H9 (cell line): ENCODE measurements around the gene KDF1. TPM values are rescaled to one million over a fixed set of nuclear protein-coding genes. Genes with fewer than 3 reads are reported as not detected.

ENCODE experiments used
- DNase-seq: peaks from one replicate; pipeline ENCODE4 v3.0.0-alpha.2; 2017
- H2AFZ ChIP-seq: one replicate; pipeline ENCODE4 v1.6.1; 2013; ENCODE audit warnings: mild to moderate bottlenecking, low read length, control low read depth, moderate library complexity
- H2AK5ac ChIP-seq: 2 replicates; pipeline ENCODE4 v1.6.1; 2013; ENCODE audit warnings: low read length, control low read depth, mixed read lengths; ENCODE audit not compliant: insufficient read length
- H2BK120ac ChIP-seq: one replicate; pipeline ENCODE4 v1.6.1; 2013; ENCODE audit warnings: low read depth, mild to moderate bottlenecking, low read length, control low read depth, inconsistent platforms; ENCODE audit not compliant: poor library complexity, severe bottlenecking
- H2BK12ac ChIP-seq: 2 replicates; pipeline ENCODE4 v1.6.1; 2013; ENCODE audit warnings: low read length, control low read depth, mixed read lengths, low read depth; ENCODE audit not compliant: insufficient read length
- H2BK15ac ChIP-seq: 2 replicates; pipeline ENCODE4 v1.6.1; 2013; ENCODE audit warnings: low read depth, low read length, control low read depth
- H2BK20ac ChIP-seq: one replicate; pipeline ENCODE4 v1.6.1; 2013; ENCODE audit warnings: low read depth, mild to moderate bottlenecking, low read length, control low read depth, inconsistent platforms; ENCODE audit not compliant: poor library complexity, severe bottlenecking
- H2BK5ac ChIP-seq: 2 replicates; pipeline ENCODE4 v1.6.1; 2013; ENCODE audit warnings: low read length, control low read depth, mixed read lengths; ENCODE audit not compliant: insufficient read length
- H3K14ac ChIP-seq: 2 replicates; pipeline ENCODE4 v1.6.1; 2013; ENCODE audit warnings: low read length, control low read depth; ENCODE audit not compliant: insufficient read depth
- H3K18ac ChIP-seq: 2 replicates; pipeline ENCODE4 v1.6.1; 2013; ENCODE audit warnings: low read depth, mild to moderate bottlenecking, mixed read lengths, low read length, control low read depth; ENCODE audit not compliant: insufficient read length
- H3K23ac ChIP-seq: 2 replicates; pipeline ENCODE4 v1.6.1; 2013; ENCODE audit warnings: low read length, control low read depth, mixed read lengths, low read depth; ENCODE audit not compliant: insufficient read length
- H3K23me2 ChIP-seq: 2 replicates; pipeline ENCODE4 v1.6.1; 2013; ENCODE audit warnings: low read depth, mild to moderate bottlenecking, mixed read lengths, low read length, control low read depth; ENCODE audit not compliant: insufficient read length, poor library complexity, severe bottlenecking
- H3K27ac ChIP-seq: 2 replicates; pipeline ENCODE4 v1.5.1; 2013; ENCODE audit warnings: low read length, control low read depth, mixed read lengths, low read depth; ENCODE audit not compliant: insufficient read length
- H3K27me3 ChIP-seq: 2 replicates; pipeline ENCODE4 v1.6.1; 2013; ENCODE audit warnings: low read length, control low read depth, inconsistent platforms; ENCODE audit not compliant: insufficient read depth
- H3K4ac ChIP-seq: 2 replicates; pipeline ENCODE4 v1.6.1; 2013; ENCODE audit warnings: low read depth, mild to moderate bottlenecking, control low read depth, inconsistent platforms, low read length, moderate library complexity
- H3K4me1 ChIP-seq: 2 replicates; pipeline ENCODE4 v1.6.1; 2013; ENCODE audit warnings: low read length, control low read depth, inconsistent platforms; ENCODE audit not compliant: insufficient read depth
- H3K4me2 ChIP-seq: 2 replicates; pipeline ENCODE4 v1.6.1; 2013; ENCODE audit warnings: low read length, control low read depth, mixed read lengths; ENCODE audit not compliant: insufficient read length, insufficient read depth
- H3K56ac ChIP-seq: 2 replicates; pipeline ENCODE4 v1.6.1; 2013; ENCODE audit warnings: low read depth, mild to moderate bottlenecking, mixed read lengths, low read length, control low read depth; ENCODE audit not compliant: insufficient read length
- H3K79me1 ChIP-seq: 2 replicates; pipeline ENCODE4 v1.6.1; 2013; ENCODE audit warnings: low read depth, mild to moderate bottlenecking, moderate library complexity, low read length, control low read depth, inconsistent platforms; ENCODE audit not compliant: insufficient read depth, poor library complexity, severe bottlenecking
- H3K79me2 ChIP-seq: 2 replicates; pipeline ENCODE4 v1.6.1; 2013; ENCODE audit warnings: low read length, control low read depth, inconsistent platforms; ENCODE audit not compliant: insufficient read depth
- H3K9ac ChIP-seq: 2 replicates; pipeline ENCODE4 v1.6.1; 2013; ENCODE audit warnings: low read length, control low read depth, mixed read lengths; ENCODE audit not compliant: insufficient read length; ENCODE audit errors: extremely low read depth
- H3K9me3 ChIP-seq: one replicate; pipeline ENCODE4 v1.6.1; 2013; ENCODE audit warnings: low read depth, low read length, inconsistent platforms; ENCODE audit not compliant: control insufficient read depth
- H3T11ph ChIP-seq: one replicate; pipeline ENCODE4 v1.6.1; 2013; ENCODE audit warnings: mild to moderate bottlenecking, low read length, control low read depth, inconsistent platforms
- H4K20me1 ChIP-seq: one replicate; pipeline ENCODE4 v1.6.1; 2013; ENCODE audit not compliant: control insufficient read depth, insufficient read length, insufficient read depth
- H4K5ac ChIP-seq: 2 replicates; pipeline ENCODE4 v1.6.1; 2013; ENCODE audit warnings: low read depth, mild to moderate bottlenecking, mixed read lengths, low read length, control low read depth; ENCODE audit not compliant: insufficient read length
- H4K8ac ChIP-seq: replicated peaks from 2 replicates; pipeline ENCODE4 v1.6.1; 2013; ENCODE audit warnings: low read length, control low read depth, mixed read lengths, low read depth; ENCODE audit not compliant: insufficient read length
- H4K91ac ChIP-seq: 2 replicates; pipeline ENCODE4 v1.6.1; 2013; ENCODE audit warnings: low read depth, mild to moderate bottlenecking, moderate library complexity, mixed read lengths, low read length, control low read depth; ENCODE audit not compliant: insufficient read length
- H3K27ac Mint-ChIP-seq, 3 experiments: 2 replicates in 2 of 3; 3 replicates in 1 of 3; pipeline ENCODE4 v1.8.0; 2020 to 2021; ENCODE audit warnings: mixed read lengths in 3 of 3, mild to moderate bottlenecking in 1 of 3, moderate library complexity in 1 of 3
- H3K27me3 Mint-ChIP-seq: 2 replicates; pipeline ENCODE4 v1.8.0; 2021; ENCODE audit warnings: low read depth, mild to moderate bottlenecking, moderate library complexity, mixed read lengths
- H3K36me3 Mint-ChIP-seq, 3 experiments: 2 replicates in 2 of 3; 3 replicates in 1 of 3; pipeline ENCODE4 v1.8.0; 2020 to 2021; ENCODE audit warnings: low read depth in 3 of 3, mixed read lengths in 3 of 3; ENCODE audit not compliant: insufficient read depth in 1 of 3
- H3K4me1 Mint-ChIP-seq, 2 experiments: 2 replicates each; pipeline ENCODE4 v1.8.0; 2020; ENCODE audit warnings: mixed read lengths in 2 of 2
- H3K4me3 Mint-ChIP-seq, 2 experiments: 2 replicates in 1 of 2; 3 replicates in 1 of 2; pipeline ENCODE4 v1.8.0; 2020 to 2021; ENCODE audit warnings: mild to moderate bottlenecking in 2 of 2, mixed read lengths in 2 of 2, moderate library complexity in 1 of 2
- H3K9me3 Mint-ChIP-seq, 2 experiments: 2 replicates in 1 of 2; 3 replicates in 1 of 2; pipeline ENCODE4 v1.8.0; 2020; ENCODE audit warnings: mild to moderate bottlenecking in 2 of 2, mixed read lengths in 2 of 2, moderate library complexity in 1 of 2
- CTCF ChIP-seq: fragments of 200-600 bp; sonication (generic); conservative IDR thresholded peaks from 3 replicates; pipeline ENCODE4 v1.8.0; 2021; ENCODE audit warnings: antibody characterized with exemption, mild to moderate bottlenecking
- WGBS: extraction: QIAGEN DNeasy Blood & Tissue Kit; methylation state at CpG from one replicate; pipeline ENCODE4 v1.1.7; 2013; ENCODE audit warnings: missing lambda C conversion rate, low lambda C conversion rate, mixed read lengths; ENCODE audit not compliant: insufficient read length; ENCODE audit errors: extremely low coverage; 5-methylcytosine and 5-hydroxymethylcytosine counted together
- total RNA-seq: library from RNA; stranded (reverse); gene quantifications from 2 replicates; pipeline ENCODE4 v1.2.1, GENCODE V29; 2021

The KDF1 gene
- total RNA-seq, 1 experiment from 2014 or later, result 17.6 TPM

DNA sequence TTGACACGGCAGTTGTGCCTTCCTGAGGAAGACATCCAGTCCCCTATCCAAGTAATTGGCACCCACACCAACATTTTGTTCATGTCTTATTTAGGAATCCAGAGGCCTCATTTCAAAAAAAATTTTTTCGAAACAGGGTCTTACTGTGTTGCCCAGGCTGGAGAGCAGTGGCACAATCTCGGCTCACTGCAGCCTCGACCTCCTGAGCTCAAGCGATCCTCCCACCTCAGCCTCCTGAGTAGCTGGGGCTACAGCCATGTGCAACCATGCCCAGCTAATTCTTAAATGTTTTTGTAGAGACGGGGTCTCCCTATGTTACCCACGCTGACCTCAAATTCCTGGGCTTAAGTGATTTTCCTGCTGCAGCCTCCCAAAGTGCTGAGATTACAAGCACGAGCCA is 24.0 kb upstream of the KDF1 start:
- no peak overlapping the region for H3K4me2 ChIP-seq
- 0 out of 4 replicates have a peak, but pooled peaks cover 0 to 3% of the 10 kb centered on the region in 2 experiments for H3K4me1 Mint-ChIP-seq
- H2BK5ac ChIP-seq, result no peak overlapping the region
- no peak overlapping the region for H3T11ph ChIP-seq
- DNase-seq, result no peak
- no peak overlapping the region for H3K27ac ChIP-seq
- no peaks in the 10 kb centered on the region for H3K9me3 ChIP-seq
- H3K56ac ChIP-seq, result no peak overlapping the region
- no peak overlapping the region for H2BK12ac ChIP-seq
- no peak overlapping the region for H2BK15ac ChIP-seq
- H3K27me3 Mint-ChIP-seq, result peaks cover 10% of the 10 kb centered on the region
- H3K9ac ChIP-seq, result no peak overlapping the region
- no peak for TF ChIP-seq CTCF
- H3K14ac ChIP-seq, result no peak overlapping the region
- H3K4me1 ChIP-seq, result no peaks in the 10 kb centered on the region
- no peaks in the 10 kb centered on the region for H3K9me3 Mint-ChIP-seq
- H3K23ac ChIP-seq, result no peak overlapping the region
- H4K20me1 ChIP-seq, result no peaks in the 10 kb centered on the region
- H3K79me2 ChIP-seq, result no peaks in the 10 kb centered on the region
- no peak overlapping the region for H3K4me3 Mint-ChIP-seq
- no CpG with 5 or more reads among the region's 8 CpGs for WGBS
- no peak overlapping the region for H4K91ac ChIP-seq
- no peak overlapping the region for H2BK120ac ChIP-seq
- H3K4ac ChIP-seq, result no peak overlapping the region
- no peak overlapping the region for H3K27ac Mint-ChIP-seq
- H3K27me3 ChIP-seq, result no peaks in the 10 kb centered on the region
- H4K5ac ChIP-seq, result no peak overlapping the region
- H3K18ac ChIP-seq, result no peak overlapping the region
- no peak overlapping the region for H2BK20ac ChIP-seq
- no peak overlapping the region for H4K8ac ChIP-seq
- H2AFZ ChIP-seq, result no peak overlapping the region
- H3K23me2 ChIP-seq, result no peaks in the 10 kb centered on the region
- peaks cover 3% of the 10 kb centered on the region for H3K79me1 ChIP-seq
- no peaks in the 10 kb centered on the region for H3K36me3 Mint-ChIP-seq
- H2AK5ac ChIP-seq, result no peak overlapping the region
